Fibroblast of lung (primary cell): ENCODE data around the gene FCN2. TPM values are rescaled to one million over a fixed set of nuclear protein-coding genes. Genes with fewer than 3 reads are reported as not detected.

ENCODE experiments used
- DNase-seq, 2 donors: peaks; one replicate each; pipeline versions ENCODE4 v3.0.0 to v3.0.0-alpha.2; 2010; ENCODE audit warnings: low read depth in 2 of 2
- H2AFZ ChIP-seq: 2 replicates; pipeline ENCODE4 v1.5.1; 2012; ENCODE audit warnings: low read length, control low read depth, inconsistent platforms
- H3K27ac ChIP-seq: 2 replicates; pipeline ENCODE4 v1.5.1; 2011; ENCODE audit warnings: low read length, control low read depth; ENCODE audit not compliant: insufficient read depth
- H3K27me3 ChIP-seq: 2 replicates; pipeline ENCODE4 v1.5.1; 2011; ENCODE audit warnings: mild to moderate bottlenecking, low read length; ENCODE audit not compliant: control insufficient read depth, insufficient read depth
- H3K36me3 ChIP-seq: 2 replicates; pipeline ENCODE4 v1.5.1; 2011; ENCODE audit warnings: low read length; ENCODE audit not compliant: control insufficient read depth, insufficient read depth
- H3K4me1 ChIP-seq: 2 replicates; pipeline ENCODE4 v1.5.1; 2011; ENCODE audit warnings: low read length; ENCODE audit not compliant: control insufficient read depth, insufficient read depth; ENCODE audit errors: extremely low read depth
- H3K4me2 ChIP-seq: 2 replicates; pipeline ENCODE4 v1.5.1; 2011; ENCODE audit warnings: low read length, control low read depth; ENCODE audit not compliant: insufficient read depth; ENCODE audit errors: extremely low read depth
- H3K4me3 ChIP-seq, 4 experiments: fragments of 200-600 bp in 1 of 4; sonication (generic) in 1 of 4; replicated peaks in 1 of 4; 2 replicates each; pipeline ENCODE4 v1.5.1; 2011 to 2016; ENCODE audit warnings: low read length in 4 of 4, low read depth in 3 of 4, mild to moderate bottlenecking in 3 of 4, control low read depth in 2 of 4, inconsistent platforms in 1 of 4, mixed read lengths in 1 of 4; ENCODE audit not compliant: insufficient read depth in 1 of 4; ENCODE audit errors: control extremely low read depth in 1 of 4
- H3K79me2 ChIP-seq: 2 replicates; pipeline ENCODE4 v1.5.1; 2012; ENCODE audit warnings: mild to moderate bottlenecking, low read length, inconsistent platforms; ENCODE audit not compliant: control insufficient read depth, insufficient read depth
- H3K9ac ChIP-seq: 2 replicates; pipeline ENCODE4 v1.5.1; 2011; ENCODE audit warnings: mild to moderate bottlenecking, low read length, control low read depth; ENCODE audit not compliant: insufficient read depth
- H3K9me3 ChIP-seq: 2 replicates; pipeline ENCODE4 v1.5.1; 2012; ENCODE audit warnings: low read depth, low read length; ENCODE audit not compliant: control insufficient read depth, insufficient read depth
- H4K20me1 ChIP-seq: 2 replicates; pipeline ENCODE4 v1.5.1; 2011; ENCODE audit warnings: low read length; ENCODE audit not compliant: control insufficient read depth, insufficient read depth; ENCODE audit errors: extremely low read depth
- EZH2 ChIP-seq: IDR thresholded peaks from 2 replicates; pipeline ENCODE4 v1.5.1; 2012; ENCODE audit warnings: low read length, control low read depth, mild to moderate bottlenecking; ENCODE audit errors: missing control alignments
- polyA plus RNA-seq, 2 donors: library from polyadenylated mRNA; depleted of rRNA in 1 of 2; stranded (reverse) in 1 of 2; unstranded in 1 of 2; fragments of >200 nt; gene quantifications; 2 replicates each; pipeline ENCODE4 v1.2.1, GENCODE V29; 2011 to 2012; ENCODE audit warnings: missing spikeins in 1 of 2
- total RNA-seq: library from RNA; depleted of rRNA; stranded (reverse); fragments of >200 nt; gene quantifications from 2 replicates; pipeline ENCODE4 v1.2.1, GENCODE V29; 2014
- TF ChIP-seq, protein P1 (sequence below), 2 donors: IDR thresholded peaks in 1 of 2; conservative IDR thresholded peaks in 1 of 2; 1 replicate in 1 of 2; 2 replicates in 1 of 2; pipeline ENCODE4 v1.5.1; 2011 to 2012; ENCODE audit warnings: low read length in 2 of 2, control low read depth in 1 of 2, inconsistent platforms in 1 of 2, low read depth in 1 of 2, mild to moderate bottlenecking in 1 of 2

Gene FCN2
- total and polyA plus RNA-seq, 2 donors (not counting 1 experiment from before 2014, with no cell fraction given): not detected

DNA sequence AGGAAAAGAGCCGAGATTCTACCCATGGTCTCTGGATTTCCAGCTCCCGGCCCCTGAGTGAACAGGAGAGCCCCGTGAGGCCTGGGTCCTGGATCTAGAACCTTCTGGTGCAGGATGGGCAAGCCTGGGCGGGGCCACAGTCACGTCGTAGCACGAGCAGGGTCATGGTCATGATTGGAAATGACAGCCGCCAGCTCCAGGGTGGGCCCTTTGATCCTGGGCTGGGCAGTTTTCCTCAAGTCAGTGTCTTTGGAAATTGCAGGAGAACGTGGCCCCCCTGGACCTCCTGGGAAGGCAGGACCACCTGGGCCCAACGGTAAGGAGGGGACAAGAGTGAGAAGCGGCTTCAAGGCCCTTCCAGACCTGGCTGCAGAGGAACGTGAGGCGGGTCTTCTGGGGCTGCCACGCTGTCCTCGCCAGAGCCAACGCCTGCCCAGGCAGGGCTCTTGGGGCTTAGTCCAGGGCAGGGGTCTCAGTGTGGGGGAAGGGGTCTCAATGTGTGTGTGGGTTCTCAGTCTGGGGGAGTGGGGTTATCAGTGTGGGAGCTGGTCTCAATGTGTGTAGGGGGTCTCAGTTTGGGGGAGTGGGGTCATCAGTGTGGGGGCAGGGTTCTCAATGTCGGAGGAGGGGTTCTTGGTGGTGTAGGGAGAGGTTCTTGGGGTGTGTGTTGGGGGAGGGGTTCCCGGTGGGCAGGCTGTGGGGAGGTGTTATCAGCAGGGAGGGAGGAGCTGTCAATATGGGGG is 2.6 kb downstream of the FCN2 start:
- Histone ChIP-seq H4K20me1 (no peaks in the 10 kb centered on the region), H3K4me3 (no peak overlapping the region), H3K27me3 (no peaks in the 10 kb centered on the region), H3K36me3 (no peaks in the 10 kb centered on the region), H2AFZ (no peak overlapping the region), H3K27ac (no peak overlapping the region), H3K79me2 (no peaks in the 10 kb centered on the region), H3K9ac (no peak overlapping the region), H3K4me2 (no peak overlapping the region), H3K9me3 (no peaks in the 10 kb centered on the region), H3K4me1 (no peaks in the 10 kb centered on the region)
- TF ChIP-seq, protein P1, sequence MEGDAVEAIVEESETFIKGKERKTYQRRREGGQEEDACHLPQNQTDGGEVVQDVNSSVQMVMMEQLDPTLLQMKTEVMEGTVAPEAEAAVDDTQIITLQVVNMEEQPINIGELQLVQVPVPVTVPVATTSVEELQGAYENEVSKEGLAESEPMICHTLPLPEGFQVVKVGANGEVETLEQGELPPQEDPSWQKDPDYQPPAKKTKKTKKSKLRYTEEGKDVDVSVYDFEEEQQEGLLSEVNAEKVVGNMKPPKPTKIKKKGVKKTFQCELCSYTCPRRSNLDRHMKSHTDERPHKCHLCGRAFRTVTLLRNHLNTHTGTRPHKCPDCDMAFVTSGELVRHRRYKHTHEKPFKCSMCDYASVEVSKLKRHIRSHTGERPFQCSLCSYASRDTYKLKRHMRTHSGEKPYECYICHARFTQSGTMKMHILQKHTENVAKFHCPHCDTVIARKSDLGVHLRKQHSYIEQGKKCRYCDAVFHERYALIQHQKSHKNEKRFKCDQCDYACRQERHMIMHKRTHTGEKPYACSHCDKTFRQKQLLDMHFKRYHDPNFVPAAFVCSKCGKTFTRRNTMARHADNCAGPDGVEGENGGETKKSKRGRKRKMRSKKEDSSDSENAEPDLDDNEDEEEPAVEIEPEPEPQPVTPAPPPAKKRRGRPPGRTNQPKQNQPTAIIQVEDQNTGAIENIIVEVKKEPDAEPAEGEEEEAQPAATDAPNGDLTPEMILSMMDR (conservative IDR thresholded peaks at IDR 0.05 in 1 of 2, IDR thresholded peaks at IDR 0.05 in 1 of 2; ENCODE audit: low read depth in 1 of 2, low read length in 2 of 2): no peak
- TF ChIP-seq EZH2: no peak
- no peak for DNase-seq

DNA sequence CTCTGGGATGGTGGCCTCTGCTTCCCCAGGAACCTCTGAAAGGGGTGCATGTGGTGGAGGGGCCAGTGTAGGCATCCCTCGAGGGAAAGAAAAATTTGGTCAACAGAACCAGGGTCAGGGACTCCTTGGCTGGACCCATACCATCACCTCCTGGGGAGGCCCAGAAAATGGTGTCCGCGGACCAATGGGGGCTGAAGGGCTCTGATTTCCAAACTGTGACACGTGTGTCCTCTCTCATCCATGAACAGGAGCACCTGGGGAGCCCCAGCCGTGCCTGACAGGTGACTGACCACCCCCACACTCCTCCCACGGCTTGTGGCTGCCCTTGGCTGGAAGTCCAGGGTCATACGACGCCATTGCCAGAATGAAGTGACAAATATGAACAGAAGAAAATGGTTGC is 3.9 kb downstream of the FCN2 start:
- no peak overlapping the region for H3K4me3 ChIP-seq
- no peak for TF ChIP-seq EZH2
- TF ChIP-seq, protein P1 (conservative IDR thresholded peaks at IDR 0.05 in 1 of 2, IDR thresholded peaks at IDR 0.05 in 1 of 2; ENCODE audit: low read depth in 1 of 2, low read length in 2 of 2): no peak
- H3K79me2 ChIP-seq: no peaks in the 10 kb centered on the region
- H3K4me2 ChIP-seq: no peak overlapping the region
- H2AFZ ChIP-seq: no peak overlapping the region
- H3K27ac ChIP-seq: no peak overlapping the region
- H3K27me3 ChIP-seq: no peaks in the 10 kb centered on the region
- DNase-seq: no peak
- H3K36me3 ChIP-seq: no peaks in the 10 kb centered on the region
- H3K4me1 ChIP-seq: no peaks in the 10 kb centered on the region
- H3K9ac ChIP-seq: no peak overlapping the region
- no peaks in the 10 kb centered on the region for H3K9me3 ChIP-seq
- no peaks in the 10 kb centered on the region for H4K20me1 ChIP-seq

- no peaks in the 10 kb centered on the region for H3K9me3 ChIP-seq
- DNase-seq: no peak
- H3K4me3 ChIP-seq: no peak overlapping the region
- no peaks in the 10 kb centered on the region for H3K27me3 ChIP-seq
- H3K9ac ChIP-seq: no peak overlapping the region
- H3K4me2 ChIP-seq: no peak overlapping the region
- no peak overlapping the region for H3K27ac ChIP-seq
- H2AFZ ChIP-seq: no peak overlapping the region
- no peaks in the 10 kb centered on the region for H3K36me3 ChIP-seq
- no peak for TF ChIP-seq EZH2
- TF ChIP-seq, protein P1 (conservative IDR thresholded peaks at IDR 0.05 in 1 of 2, IDR thresholded peaks at IDR 0.05 in 1 of 2; ENCODE audit: low read depth in 1 of 2, low read length in 2 of 2): no peak
- no peaks in the 10 kb centered on the region for H4K20me1 ChIP-seq
- no peaks in the 10 kb centered on the region for H3K79me2 ChIP-seq
- no peaks in the 10 kb centered on the region for H3K4me1 ChIP-seq
These were observed 4.5 kb downstream of the FCN2 start for GRCh38 chr9:134885001-134885678.
